SK-N-SH (cell line): ENCODE measurements around the gene ARHGAP15. TPM values are rescaled to one million over a fixed set of nuclear protein-coding genes. Genes with fewer than 3 reads are reported as not detected.

Experiments used
- CTCF ChIA-PET: fragments of 300-600, 350-600 bp; formaldehyde crosslinking; extraction: SDS; loops from one replicate; lab custom pipeline; 2021; lab: Yijun Ruan, JAX
- POLR2A ChIA-PET: fragments of 350-600 bp; sonication (Branson Sonifier 250); formaldehyde crosslinking; extraction: SDS; loops from one replicate; lab custom pipeline; 2020; ENCODE audit warnings: antibody characterized with exemption, inconsistent platforms; lab: Yijun Ruan, JAX
- DNase-seq: peaks from one replicate; pipeline ENCODE4 v3.0.0; 2012
- H2AFZ ChIP-seq: fragments of 200-600 bp; sonication (generic); 2 replicates; pipeline ENCODE4 v1.8.1; 2016; ENCODE audit warnings: antibody characterized with exemption, mild to moderate bottlenecking, low read depth
- H3F3A ChIP-seq: fragments of 200-600 bp; sonication (generic); replicated peaks from 2 replicates; pipeline ENCODE3; 2016; ENCODE audit warnings: antibody characterized with exemption, mild to moderate bottlenecking; ENCODE audit not compliant: insufficient read depth
- H3K27ac ChIP-seq, 2 experiments: fragments of 200-500 bp in 1 of 2; fragments of 200-600 bp in 1 of 2; sonication (Bioruptor generic) in 1 of 2; sonication (generic), shearing (Covaris generic) in 1 of 2; 2 replicates each; pipeline versions ENCODE4 v1.5.1 to v1.6.1; 2014 to 2016; ENCODE audit warnings: low read depth in 2 of 2, inconsistent platforms in 1 of 2, low read length in 1 of 2, mild to moderate bottlenecking in 1 of 2, mixed read lengths in 1 of 2
- H3K27me3 ChIP-seq: fragments of 200-600 bp; sonication (generic), shearing (Covaris generic); 2 replicates; pipeline ENCODE4 v1.6.1; 2016; ENCODE audit warnings: mixed run types; ENCODE audit not compliant: insufficient read depth
- H3K36me3 ChIP-seq, 2 experiments: fragments of 200-500 bp in 1 of 2; fragments of 200-600 bp in 1 of 2; sonication (Bioruptor generic) in 1 of 2; sonication (generic) in 1 of 2; replicated peaks in 1 of 2; 2 replicates each; pipeline versions ENCODE3 to v1.5.1; 2014 to 2016; ENCODE audit warnings: low read length in 1 of 2, mild to moderate bottlenecking in 1 of 2; ENCODE audit not compliant: insufficient read depth in 2 of 2, control insufficient read depth in 1 of 2
- H3K4me1 ChIP-seq, 2 experiments: fragments of 200-500 bp in 1 of 2; fragments of 200-600 bp in 1 of 2; sonication (Bioruptor generic) in 1 of 2; sonication (generic), shearing (Covaris generic) in 1 of 2; 2 replicates each; pipeline versions ENCODE4 v1.5.1 to v1.6.1; 2014 to 2016; ENCODE audit warnings: low read depth in 1 of 2, low read length in 1 of 2, mixed run types in 1 of 2; ENCODE audit not compliant: insufficient read depth in 2 of 2, control insufficient read depth in 1 of 2
- H3K4me2 ChIP-seq: fragments of 200-600 bp; sonication (generic), shearing (Covaris generic); 2 replicates; pipeline ENCODE4 v1.6.1; 2017; ENCODE audit warnings: mixed run types
- H3K4me3 ChIP-seq, 2 experiments: fragments of 200-500 bp in 1 of 2; fragments of 200-600 bp in 1 of 2; sonication (Bioruptor generic) in 1 of 2; sonication (generic), shearing (Covaris generic) in 1 of 2; 2 replicates each; pipeline versions ENCODE4 v1.5.1 to v1.8.1; 2014 to 2016; ENCODE audit warnings: low read depth in 2 of 2, inconsistent platforms in 1 of 2, low read length in 1 of 2, mild to moderate bottlenecking in 1 of 2, mixed read lengths in 1 of 2, moderate library complexity in 1 of 2
- H3K79me2 ChIP-seq: fragments of 200-600 bp; sonication (generic); 2 replicates; pipeline ENCODE4 v1.8.1; 2017; ENCODE audit warnings: mild to moderate bottlenecking; ENCODE audit not compliant: insufficient read depth
- H3K9ac ChIP-seq: fragments of 200-600 bp; sonication (generic); 2 replicates; pipeline ENCODE4 v1.6.1; 2017; ENCODE audit warnings: mixed run types
- H3K9me2 ChIP-seq: fragments of 200-600 bp; sonication (generic); 2 replicates; pipeline ENCODE4 v1.6.1; 2017; ENCODE audit warnings: mixed run types
- H3K9me3 ChIP-seq: fragments of 200-600 bp; sonication (generic); 2 replicates; pipeline ENCODE4 v1.6.1; 2017; ENCODE audit warnings: mixed run types, mild to moderate bottlenecking, moderate library complexity
- H4K20me1 ChIP-seq: fragments of 200-600 bp; sonication (generic); 2 replicates; pipeline ENCODE4 v1.6.1; 2017; ENCODE audit warnings: mild to moderate bottlenecking, mixed run types; ENCODE audit not compliant: insufficient read depth
- CHD2 ChIP-seq: fragments of 150-350 bp; IDR thresholded peaks from 2 replicates; pipeline ENCODE4 v1.6.1; 2018; ENCODE audit warnings: low read length; ENCODE audit not compliant: partially characterized antibody
- CTCF ChIP-seq: fragments of 200-600 bp; sonication (generic); IDR thresholded peaks from 2 replicates; pipeline ENCODE4 v1.6.1; 2017; ENCODE audit warnings: antibody characterized with exemption, mild to moderate bottlenecking, moderate library complexity
- ELF1 ChIP-seq: IDR thresholded peaks from 2 replicates; pipeline ENCODE4 v1.4.0; 2012
- EP300 ChIP-seq, 2 experiments: IDR thresholded peaks; 2 replicates each; pipeline versions ENCODE4 v1.4.0 to v1.6.1; 2012; ENCODE audit warnings: borderline replicate concordance in 1 of 2, low read depth in 1 of 2, low read length in 1 of 2
- EZH2phosphoT487 ChIP-seq: fragments of 200-600 bp; sonication (generic); IDR thresholded peaks from 2 replicates; pipeline ENCODE4 v1.6.1; 2017; ENCODE audit warnings: low read depth, mixed run types, mild to moderate bottlenecking, antibody characterized with exemption, moderate library complexity, borderline replicate concordance
- FOXM1 ChIP-seq: IDR thresholded peaks from 2 replicates; pipeline ENCODE4 v1.4.0; 2012; ENCODE audit warnings: low read depth, mild to moderate bottlenecking
- GATA2 ChIP-seq: sonication (generic); formaldehyde crosslinking; IDR thresholded peaks from 2 replicates; pipeline ENCODE4 v1.5.0; 2020; ENCODE audit warnings: mild to moderate bottlenecking, missing genetic modification reagents
- NRF1 ChIP-seq: IDR thresholded peaks from 2 replicates; pipeline ENCODE4 v1.6.1; 2012; ENCODE audit warnings: low read depth, mild to moderate bottlenecking, low read length
- RAD21 ChIP-seq: IDR thresholded peaks from 2 replicates; pipeline ENCODE4 v1.6.1; 2012; ENCODE audit warnings: mild to moderate bottlenecking, low read length
- RCOR1 ChIP-seq: fragments of 150-350 bp; IDR thresholded peaks from 2 replicates; pipeline ENCODE4 v1.6.1; 2017; ENCODE audit warnings: antibody characterized with exemption, low read length
- TAF1 ChIP-seq: IDR thresholded peaks from 2 replicates; pipeline ENCODE4 v1.6.1; 2012; ENCODE audit warnings: low read depth, mild to moderate bottlenecking, low read length, moderate library complexity, borderline replicate concordance
- TCF12 ChIP-seq: IDR thresholded peaks from 2 replicates; pipeline ENCODE4 v1.4.0; 2012
- ZBTB33 ChIP-seq: IDR thresholded peaks from 2 replicates; pipeline ENCODE4 v1.4.0; 2012; ENCODE audit warnings: low read depth, borderline replicate concordance
- WGBS: methylation state at CpG from one replicate; pipeline ENCODE4 v1.1.6; 2017; ENCODE audit warnings: low lambda C conversion rate; 5-methylcytosine and 5-hydroxymethylcytosine counted together
- polyA plus RNA-seq, 3 experiments: library from polyadenylated mRNA; depleted of rRNA; stranded (reverse); fragments of >200 nt; gene quantifications; 2 replicates each; pipeline ENCODE4 v1.2.3, GENCODE V29; 2012

The ARHGAP15 gene
- polyA plus RNA-seq, 1 of the 3 experiments (the other 2 are of a cell fraction): not detected

GRCh38 chr2:143157001-143157400 lies 27.8 kb downstream of the ARHGAP15 start:
- Histone ChIP-seq H2AFZ (no peak overlapping the region), H3K79me2 (no peaks in the 10 kb centered on the region), H3K36me3 (no peaks in the 10 kb centered on the region), H3K9me2 (no peaks in the 10 kb centered on the region), H3F3A (no peaks in the 10 kb centered on the region), H3K4me1 (no peaks in the 10 kb centered on the region; a peak in 1 of 4 replicates), H3K4me3 (no peak overlapping the region), H3K27ac (no peak overlapping the region), H3K9ac (no peak overlapping the region), H3K9me3 (no peaks in the 10 kb centered on the region), H3K4me2 (no peak overlapping the region), H4K20me1 (no peaks in the 10 kb centered on the region), H3K27me3 (no peaks in the 10 kb centered on the region)
- TF ChIP-seq ELF1: no peak
- TF ChIP-seq TAF1: no peak
- no peak for TF ChIP-seq ZBTB33
- TF ChIP-seq EZH2phosphoT487: no peak
- TF ChIP-seq GATA2 (CRISPR knock-in tag): no peak
- no peak for TF ChIP-seq TCF12
- TF ChIP-seq CTCF: no peak
- TF ChIP-seq RCOR1: no peak
- TF ChIP-seq NRF1: no peak
- no peak for TF ChIP-seq FOXM1
- TF ChIP-seq RAD21: no peak
- DNase-seq: no peak
- POLR2A ChIA-PET: no interaction called here
- CTCF ChIA-PET: interaction anchor here (0.6 to 2.6 kb wide), 4 partner anchors 36 to 1344 kb away, joined by 3 to 10 read pairs (median 6); no protein-coding TSS in a partner anchor
- 92% methylated on average over 1 of the region's 1 CpG for WGBS

GRCh38 chr2:143157418-143157817 lies 28.2 kb downstream of the ARHGAP15 start:
- no peaks in the 10 kb centered on the region for H3K79me2 ChIP-seq
- H3K4me2 ChIP-seq: no peak overlapping the region
- DNase-seq: no peak
- H4K20me1 ChIP-seq: no peaks in the 10 kb centered on the region
- no peak overlapping the region for H3K9ac ChIP-seq
- TF ChIP-seq EP300 (IDR thresholded peaks at IDR 0.05; ENCODE audit: borderline replicate concordance in 1 of 2, low read depth in 1 of 2, low read length in 1 of 2) (no peak), TCF12 (no peak), CHD2 (no peak)
- POLR2A ChIA-PET: no interaction called here
- no peaks in the 10 kb centered on the region for H3K9me3 ChIP-seq
- CTCF ChIA-PET: interaction anchor here (1.9 to 2.6 kb wide), 2 partner anchors 46 to 66 kb away, joined by 8 to 10 read pairs; no protein-coding TSS in a partner anchor
- H3F3A ChIP-seq: no peaks in the 10 kb centered on the region
- no peaks in the 10 kb centered on the region; a peak in 1 of 4 replicates for H3K4me1 ChIP-seq
- H3K27me3 ChIP-seq: no peaks in the 10 kb centered on the region
- WGBS: 51% methylated on average over 3 of the region's 3 CpGs
- no peaks in the 10 kb centered on the region for H3K36me3 ChIP-seq
- no peak overlapping the region for H3K4me3 ChIP-seq
- no peaks in the 10 kb centered on the region for H3K9me2 ChIP-seq
- H3K27ac ChIP-seq: no peak overlapping the region
- H2AFZ ChIP-seq: no peak overlapping the region
